Activated CD8-positive, alpha-beta memory T cell treated with anti-CD3 and anti-CD28 coated beads, Interleukin-2, amount 50 U/mL, for 48 hours (primary cell): ENCODE results near the gene FBXO48.
"Not testable (repeated sequence)": the region's sequence is repeated elsewhere in the genome, so short reads cannot be mapped to it uniquely, and the experiment has no call there.

ENCODE experiments used
- DNase-seq: peaks from one replicate; pipeline ENCODE4 v3.0.0-alpha.2; 2020

The FBXO48 gene

DNA sequence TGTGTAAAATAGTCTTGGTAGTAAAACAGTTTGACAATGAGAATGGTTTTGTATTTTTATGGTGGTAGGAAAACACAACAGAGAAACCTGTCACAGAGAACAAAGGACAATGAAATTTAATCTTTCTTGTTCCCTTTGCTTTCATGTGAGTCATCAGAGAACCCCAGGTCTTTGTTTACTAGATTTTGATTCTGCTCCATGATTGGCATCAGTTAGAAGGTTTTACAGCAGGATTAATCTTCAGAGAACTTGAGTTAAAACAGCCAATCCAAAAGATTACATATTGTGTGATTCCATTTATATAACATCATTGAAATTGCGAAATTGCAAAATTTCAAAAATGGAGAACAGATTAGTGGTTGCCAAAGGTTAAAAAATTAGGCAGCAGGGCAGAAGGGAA is 2.8 kb upstream of the FBXO48 start:
- no peak for DNase-seq

DNA sequence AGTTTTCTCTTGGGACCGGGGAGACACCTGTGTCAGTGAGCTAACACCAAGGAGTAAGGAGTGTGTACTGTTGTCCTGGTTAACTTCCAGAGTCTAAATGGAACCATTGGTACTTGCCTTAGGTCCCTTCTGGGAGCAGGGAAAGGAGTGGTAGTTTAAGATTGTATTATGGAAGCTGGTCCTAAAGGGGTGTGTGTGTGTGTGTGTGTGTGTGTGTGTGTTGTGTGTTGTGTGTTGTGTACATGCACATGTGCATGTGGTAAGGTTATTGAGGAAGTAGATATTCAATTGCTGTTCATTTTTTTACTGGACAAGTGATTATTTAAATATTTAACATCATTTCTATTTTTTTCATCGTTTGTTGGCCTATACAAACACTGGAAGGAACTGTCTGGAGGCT is 1.7 kb upstream of the FBXO48 start:
- DNase-seq, result no peak

DNA sequence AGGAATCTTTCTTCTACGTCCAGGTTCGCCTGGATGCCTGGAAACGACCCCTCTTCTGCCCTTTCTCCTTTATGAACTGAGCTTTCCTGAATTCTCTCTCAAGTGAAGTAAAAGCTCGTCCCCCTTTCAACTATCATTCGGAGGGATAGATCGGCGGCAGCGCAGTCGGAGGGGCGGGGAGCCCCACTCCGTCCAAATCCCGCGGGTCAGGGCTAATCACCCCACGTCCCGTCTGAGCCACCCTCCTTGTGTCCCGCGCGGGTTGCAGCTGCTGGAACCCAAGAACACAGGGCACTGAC is 367 bp downstream of the FBXO48 start:
- no peak for DNase-seq

DNA sequence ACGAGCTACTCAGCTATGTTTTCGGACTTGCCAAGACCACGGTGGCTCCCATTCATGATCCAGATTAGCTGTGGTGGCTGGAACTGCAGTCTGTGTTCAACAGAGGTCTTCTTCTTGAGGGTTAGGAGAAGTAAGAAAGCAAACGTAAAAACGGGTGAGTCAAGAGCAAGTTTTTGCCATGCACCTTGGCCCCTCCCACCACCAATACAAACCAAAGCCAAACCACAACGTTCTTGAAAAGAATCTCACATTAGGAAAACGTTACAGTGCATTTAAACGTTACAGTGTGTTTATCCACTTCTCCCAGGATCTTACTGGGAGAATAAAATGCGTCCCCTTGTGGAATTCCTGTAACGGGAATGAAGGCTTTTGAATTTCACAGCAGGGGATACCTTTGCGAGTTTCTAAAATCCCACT is 725 bp downstream of the FBXO48 start:
- peak; percentile 59 for DNase-seq

DNA sequence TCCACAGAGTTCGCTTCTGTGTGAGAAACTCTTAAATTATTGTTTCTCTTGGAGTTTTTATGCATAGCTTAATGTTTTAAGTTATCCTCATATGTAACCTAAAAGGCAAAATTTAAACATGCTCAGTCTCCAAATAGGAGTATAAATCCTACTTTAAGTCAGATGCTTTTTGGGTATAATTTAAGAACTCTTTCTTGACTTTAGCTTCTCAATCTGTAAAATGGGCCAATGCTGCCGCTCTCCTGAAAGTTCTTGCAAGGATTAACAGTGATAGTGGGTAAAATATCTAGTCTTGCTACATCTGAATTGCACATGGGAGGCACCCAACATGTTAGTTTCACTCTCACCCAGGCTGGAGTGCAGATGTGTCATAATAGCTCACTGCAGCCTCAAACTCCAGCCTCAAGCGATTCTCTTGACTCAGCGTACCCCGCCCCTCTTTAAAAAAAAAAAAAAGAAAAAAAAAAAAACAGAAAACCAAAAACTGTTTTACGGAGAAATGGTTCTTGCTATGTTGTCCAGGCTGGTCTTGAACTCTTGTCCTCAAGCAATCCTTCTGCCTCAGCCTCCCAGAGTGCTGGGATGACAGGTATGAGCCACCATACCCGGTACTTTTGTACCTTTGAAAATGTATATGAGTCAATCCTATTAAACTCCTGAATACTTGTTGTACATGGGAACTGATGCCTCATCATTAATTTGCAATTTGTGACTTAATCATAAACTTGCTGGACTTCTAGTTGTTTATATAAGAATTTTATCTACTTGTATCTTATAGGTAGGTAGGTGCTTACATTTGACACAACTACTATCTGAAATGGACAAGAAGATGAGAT is 1.8 kb downstream of the FBXO48 start:
- no peak for DNase-seq

DNA sequence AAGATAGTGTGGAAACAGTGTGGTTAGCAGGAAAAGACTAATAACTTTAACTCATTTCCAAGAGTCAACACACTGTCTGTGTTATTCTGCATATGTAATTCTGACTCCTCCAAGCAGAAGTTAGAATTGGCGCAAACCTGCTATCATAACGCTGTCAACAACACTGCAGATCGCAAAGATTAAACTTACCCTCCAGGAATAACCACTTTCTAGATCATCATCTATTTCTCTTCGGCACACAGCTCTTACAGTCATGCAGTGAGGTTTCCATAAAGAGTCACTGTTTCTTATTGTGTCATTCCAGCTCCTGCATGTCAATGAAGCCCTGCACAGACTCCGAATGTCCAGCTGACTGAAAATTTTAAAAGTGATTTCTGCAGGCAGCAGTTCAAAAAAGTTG is 2.4 kb downstream of the FBXO48 start:
- no peak for DNase-seq

DNA sequence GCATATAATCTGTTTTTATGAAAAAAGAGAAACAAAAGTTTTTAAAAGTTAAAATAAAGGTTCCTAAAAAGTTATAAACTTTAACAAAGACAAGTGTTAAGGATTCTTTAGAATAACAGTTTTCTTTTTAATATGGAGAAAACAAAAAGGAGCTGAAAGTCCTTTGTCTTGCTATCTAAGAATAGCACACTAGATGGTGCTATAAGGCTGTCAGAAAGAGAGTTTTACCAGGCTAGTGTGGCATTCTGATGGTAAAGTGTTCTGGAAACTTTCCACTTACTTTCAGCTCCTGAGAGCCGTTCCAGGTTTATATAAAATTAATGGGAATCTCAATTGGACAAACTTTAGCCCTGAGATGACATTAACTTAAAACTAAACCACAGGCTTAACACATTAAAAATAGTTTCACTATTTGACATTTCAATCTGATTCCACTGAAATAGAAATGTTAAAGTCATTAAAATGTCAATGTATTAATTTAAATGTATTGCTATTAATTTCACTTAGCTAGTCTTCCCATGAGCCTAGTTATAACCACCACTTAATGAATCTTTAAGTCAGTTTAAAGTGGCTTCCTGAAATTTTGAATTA is 3.7 kb downstream of the FBXO48 start:
- no peak for DNase-seq

DNA sequence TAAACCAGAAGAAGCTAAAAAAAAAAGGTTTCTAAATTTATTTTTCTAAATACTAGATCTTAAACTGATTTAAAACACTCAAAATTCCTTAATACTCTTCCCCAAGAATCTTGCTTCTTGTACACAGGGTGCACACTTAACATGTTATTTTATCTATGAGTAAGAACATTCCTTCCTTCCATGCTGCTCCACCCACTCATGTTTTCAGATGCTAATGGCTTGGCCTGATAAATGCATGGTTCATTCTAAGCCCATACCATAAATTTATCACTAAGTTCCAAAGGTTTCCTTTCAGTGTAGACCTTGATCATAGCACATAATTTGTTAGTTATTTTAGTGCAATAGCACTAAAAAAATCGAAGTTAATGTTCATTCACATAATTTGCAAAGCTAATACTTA is 8.1 kb downstream of the FBXO48 start:
- no peak for DNase-seq

DNA sequence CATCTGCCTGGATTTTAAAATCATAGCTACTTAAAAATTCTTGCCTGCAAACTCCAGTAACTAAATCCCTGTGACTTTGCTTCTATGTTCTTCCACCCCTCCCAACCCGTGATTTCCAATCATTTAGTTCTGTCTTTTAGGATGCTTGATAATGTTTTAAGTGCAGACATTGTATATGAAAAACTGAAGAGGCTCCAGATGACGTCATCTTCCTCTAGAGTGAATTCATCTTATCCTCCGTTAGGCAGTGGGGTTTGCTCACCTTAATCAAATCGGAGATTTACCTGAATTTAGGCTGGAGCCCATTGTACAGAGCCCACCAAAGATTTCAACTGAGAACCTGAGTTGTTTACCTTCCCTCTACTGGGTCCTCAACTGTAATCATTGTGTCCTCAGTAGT is 10.9 kb downstream of the FBXO48 start:
- DNase-seq, result no peak

DNA sequence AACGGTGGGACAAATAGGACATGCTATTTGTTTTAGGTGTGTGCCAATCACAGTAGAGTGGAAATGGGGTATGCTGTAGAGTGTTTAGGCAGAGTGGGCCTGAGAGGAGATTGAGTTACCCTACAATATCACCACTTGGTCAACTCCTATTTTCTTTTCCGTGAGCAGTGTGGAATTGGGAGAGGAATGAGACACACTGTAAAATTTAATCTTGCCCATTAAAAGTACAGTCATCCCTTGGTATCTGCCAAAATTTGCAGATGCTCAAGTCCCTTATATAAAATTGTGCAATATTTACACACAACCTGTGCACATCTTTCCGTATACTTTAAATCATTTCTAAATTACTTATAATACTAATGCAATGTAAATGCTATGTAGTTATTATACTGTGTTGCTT is 12.4 kb downstream of the FBXO48 start:
- no peak for DNase-seq

DNA sequence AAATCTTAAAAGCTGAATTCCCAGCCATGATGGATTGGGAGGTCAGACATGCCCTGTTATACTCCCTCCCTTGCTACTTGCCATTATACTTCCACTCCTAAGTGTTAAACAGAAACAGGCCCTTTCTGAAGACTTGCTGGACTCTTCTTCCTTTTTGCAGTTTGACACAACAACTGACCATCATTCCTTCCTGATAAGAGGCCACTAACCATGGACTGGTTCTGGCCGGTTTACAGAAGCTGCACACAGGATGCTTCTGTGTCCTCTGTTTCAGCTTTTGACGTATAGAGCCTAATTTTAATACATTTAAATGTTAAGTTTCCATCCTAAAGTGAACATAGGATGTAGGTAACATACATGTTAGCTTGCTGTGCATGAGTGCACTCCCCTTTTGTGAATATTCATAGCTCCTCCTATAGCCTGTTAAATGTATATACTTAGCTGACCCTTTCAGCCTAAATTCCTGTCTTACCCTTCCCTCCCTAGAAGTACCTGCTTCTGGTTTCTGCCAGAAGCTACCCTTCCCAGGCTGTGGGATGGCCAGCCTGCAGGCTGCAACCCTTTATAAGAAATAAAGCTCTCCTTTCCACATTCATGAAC is 13.2 kb downstream of the FBXO48 start:
- DNase-seq, result no peak

DNA sequence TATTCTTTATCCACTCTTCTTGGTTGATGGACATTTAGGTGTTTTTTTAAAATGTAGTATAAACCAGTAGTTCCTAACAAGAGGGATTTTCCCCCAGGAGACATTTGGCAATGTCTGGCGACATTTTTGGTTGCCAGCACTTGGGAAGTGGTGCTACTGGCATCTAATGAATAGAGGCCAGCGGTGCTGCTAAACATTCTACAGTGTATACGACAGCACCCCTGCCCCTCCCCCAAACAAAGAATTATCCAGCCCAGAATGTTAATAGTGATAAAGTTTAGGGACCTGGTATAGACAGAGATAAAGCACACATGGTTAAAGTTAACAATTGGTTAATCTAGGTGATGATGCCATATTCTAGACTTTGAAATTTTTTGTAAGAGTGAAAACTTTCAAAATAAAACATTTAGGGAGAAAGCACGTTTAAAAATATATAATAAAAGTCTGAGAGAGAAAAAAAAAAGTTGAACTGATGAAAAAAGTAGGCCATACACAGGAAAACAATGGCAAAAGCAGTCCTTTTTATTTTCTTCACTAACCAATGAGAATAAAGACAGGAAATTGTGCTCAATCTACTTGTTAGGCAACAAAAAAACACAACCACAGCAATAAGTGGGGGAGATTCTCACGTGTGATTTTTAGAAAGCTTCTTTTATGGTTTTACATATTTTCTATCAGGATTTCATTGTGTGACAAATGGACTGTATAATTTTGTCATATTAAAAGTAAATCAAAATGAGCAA is 14.8 kb downstream of the FBXO48 start:
- no peak for DNase-seq

DNA sequence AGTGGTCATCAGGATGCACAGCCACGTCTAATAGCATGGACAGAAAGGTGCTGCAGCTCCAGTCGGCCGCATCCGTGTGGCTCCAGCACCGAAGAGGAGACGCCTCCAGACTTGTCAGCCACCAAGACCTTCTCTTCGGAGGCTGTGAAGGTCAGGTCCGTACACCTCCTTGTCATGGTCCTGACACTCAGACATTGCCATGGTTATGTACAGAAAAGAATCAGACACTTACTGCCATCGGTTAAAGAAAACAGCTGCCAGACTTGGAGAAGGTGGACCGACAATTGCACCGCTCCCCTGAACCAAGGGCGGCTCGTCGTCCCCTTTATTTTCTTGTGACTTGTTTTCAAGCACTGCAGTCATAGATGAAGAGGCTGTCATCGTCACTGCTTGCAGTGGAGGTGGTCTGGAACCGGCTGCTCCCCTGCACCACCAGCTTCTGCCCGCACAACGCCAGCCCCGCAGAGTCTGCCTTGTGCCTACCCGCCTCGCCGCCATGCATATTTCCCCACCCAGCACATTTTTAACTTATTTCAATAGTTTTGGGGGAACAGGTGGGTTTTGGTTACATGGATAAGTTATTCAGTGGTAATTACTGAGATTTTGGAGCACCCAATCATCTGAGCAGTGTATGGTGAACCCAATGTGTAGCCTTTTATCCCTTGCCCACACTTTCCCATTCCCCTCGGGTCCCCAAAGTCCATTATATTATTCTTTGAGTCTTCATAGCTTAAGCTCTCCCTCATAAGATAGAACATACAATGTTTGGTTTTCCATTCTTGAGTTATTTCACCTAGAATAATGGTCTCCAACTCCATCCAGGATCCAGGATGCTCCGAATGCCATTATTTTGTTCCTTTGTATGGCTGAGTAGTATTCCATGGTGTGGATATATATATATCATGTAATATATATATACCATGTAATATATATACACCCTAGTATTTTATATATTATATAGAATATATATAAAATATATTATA is 18.1 kb downstream of the FBXO48 start:
- DNase-seq, result no peak

DNA sequence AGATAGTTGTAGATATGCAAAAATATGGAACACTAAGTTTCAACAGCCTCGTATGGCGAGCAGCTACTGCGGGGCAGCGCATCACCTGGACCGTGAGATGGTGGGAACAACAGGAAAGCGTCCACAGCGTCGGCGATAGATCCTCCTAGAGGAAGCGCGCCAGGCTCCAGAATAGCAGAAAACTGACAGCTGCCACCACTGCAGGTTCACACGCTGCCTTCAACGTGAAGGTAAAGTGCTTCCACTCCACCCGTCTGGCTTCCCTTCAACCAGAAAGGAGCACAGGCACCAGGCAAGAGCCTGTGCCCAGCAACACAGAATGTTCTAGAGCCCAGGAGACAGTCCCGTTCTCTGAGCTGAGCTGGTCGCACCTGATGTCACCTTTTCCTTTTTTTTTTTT is 20.0 kb downstream of the FBXO48 start:
- no peak for DNase-seq

DNA sequence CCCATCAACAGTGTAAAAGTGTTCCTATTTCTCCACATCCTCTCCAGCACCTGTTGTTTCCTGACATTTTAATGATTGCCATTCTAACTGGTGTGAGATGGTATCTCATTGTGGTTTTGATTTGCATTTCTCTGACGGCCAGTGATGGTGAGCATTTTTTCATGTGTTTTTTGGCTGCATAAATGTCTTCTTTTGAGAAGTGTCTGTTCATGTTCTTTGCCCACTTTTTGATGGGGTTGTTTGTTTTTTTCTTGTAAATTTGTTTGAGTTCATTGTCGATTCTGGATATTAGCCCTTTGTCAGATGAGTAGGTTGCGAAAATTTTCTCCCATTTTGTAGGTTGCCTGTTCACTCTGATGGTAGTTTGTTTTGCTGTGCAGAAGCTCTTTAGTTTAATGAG is 20.7 kb downstream of the FBXO48 start:
- DNase-seq, result not testable (repeated sequence)

DNA sequence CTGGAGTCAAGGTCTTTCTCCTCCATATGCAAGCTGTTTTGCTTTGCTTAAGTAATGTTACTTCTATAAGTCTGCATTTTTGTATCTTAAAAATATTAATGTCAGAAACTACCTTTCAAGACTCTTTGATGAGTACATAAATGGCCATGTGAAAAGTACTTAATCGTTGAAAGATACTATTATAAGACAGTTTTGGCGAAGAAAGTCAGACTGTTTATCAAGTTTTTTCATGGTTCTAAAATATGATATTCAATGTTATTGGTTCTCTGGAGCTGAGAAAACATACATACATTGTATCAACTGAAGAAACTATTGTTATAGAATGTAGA is 25.1 kb downstream of the FBXO48 start:
- DNase-seq, result no peak

DNA sequence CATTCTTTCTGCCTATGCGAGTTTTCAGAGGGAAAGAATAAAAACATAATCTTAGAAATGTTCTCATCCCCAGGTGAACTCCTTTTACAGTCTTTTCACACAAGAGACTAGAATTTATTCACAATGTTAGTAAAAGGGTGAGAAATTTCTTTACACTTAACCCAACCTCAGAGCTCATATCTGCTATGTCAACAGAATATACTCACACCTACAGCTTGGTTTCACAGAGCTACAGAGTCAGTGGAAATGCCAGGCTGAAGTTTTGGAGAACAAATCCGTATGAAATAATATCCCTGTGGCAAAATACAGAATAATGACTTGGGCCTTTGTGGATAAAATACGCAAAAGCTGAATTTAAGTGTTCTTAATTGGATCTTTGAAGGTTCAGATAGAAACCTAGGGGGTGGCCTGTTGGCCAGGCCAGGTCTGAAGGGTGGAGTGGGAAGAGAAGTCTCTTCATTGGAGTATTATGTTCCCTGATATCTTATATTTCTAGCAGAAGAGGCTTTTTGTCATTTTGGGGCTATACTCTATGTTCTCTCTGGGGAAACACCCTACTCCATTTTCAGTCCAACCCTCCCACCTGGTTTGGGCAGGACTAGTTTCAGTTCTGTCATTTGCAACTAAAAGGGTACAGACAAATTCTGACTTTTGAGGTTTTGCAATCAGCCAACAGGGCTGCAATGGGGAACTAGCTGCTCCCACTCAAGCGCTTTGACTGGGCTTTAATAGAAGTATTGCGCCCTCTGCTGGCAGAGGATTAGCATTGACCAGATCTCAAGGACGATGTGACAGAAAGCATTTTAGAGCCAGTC is 25.7 kb downstream of the FBXO48 start:
- peak; percentile 89 for DNase-seq

DNA sequence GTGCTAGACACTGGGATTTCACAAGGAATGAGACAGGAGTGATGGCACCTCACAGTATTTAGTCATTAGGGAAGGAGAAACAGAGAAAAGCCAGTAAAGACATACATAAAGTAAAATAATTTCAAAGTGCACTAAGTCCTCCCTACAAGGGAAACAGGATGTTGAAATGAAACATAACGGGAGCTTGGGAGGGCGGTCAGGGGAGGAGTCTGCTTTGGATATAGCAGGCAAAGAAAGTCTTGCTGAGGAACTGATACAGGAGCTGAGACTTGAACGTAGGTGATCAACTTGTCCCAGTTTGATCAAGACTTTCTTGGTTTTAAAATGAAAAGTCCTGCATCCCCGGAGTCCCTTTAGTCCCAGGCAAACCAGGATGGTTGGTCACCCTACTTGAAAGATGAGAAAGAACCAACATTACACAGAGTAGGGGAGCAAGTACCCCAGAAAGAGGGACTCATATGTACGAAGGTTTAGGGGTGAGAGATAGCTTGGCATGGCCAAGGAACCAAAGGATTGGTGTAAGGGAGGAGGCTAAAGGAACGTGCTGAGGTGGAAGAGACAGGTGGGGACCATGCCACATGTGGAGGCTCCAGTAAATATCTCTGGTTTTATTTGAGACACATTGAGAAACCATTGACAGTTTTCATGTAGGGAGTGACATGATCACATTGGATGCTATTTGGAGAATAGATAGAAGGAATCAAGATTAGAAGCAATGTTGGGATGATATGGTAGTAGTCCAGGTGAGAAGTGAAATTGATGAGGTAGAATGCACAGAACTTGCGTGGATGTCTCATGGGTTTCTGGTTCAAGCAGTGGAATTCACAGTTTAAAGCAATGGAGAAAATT is 28.4 kb downstream of the FBXO48 start:
- DNase-seq, result no peak

DNA sequence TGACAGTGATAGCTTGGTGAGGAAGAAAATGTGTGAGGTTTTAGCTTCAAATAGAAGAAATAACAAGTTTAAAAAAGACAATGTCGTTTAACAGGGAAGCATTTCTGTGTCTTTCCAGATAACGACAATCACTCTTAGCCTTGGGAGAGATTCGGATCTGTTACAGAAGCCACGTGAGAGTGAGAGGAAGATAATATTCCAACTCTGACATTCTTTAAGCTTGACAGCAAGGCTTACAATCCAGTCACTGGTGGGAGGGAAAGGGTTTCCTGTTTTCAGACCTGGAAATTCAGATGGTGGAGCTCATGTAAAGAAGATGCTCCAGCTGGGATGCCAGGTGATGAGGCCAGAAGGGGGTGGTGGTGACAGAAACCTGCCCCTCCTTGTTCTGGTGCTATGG is 30.8 kb downstream of the FBXO48 start:
- DNase-seq, result no peak

DNA sequence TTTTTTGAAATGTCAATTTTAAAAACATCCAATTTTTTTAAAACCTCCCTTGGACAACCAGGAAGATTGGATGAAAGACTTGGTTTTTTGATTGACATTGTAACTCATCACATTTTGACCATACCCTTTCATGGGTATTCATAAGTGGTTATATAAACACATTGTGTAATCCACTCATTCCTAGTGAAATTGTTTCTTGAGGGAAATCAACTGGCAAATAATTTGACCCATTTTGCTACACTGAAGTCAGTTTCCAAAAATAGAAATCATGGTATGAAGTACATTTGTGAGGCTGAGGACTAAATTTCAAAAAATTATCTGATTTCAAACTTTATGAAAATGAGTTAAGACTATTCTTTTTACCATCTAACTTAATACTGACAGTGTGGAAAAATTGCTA is 31.5 kb downstream of the FBXO48 start:
- no peak for DNase-seq

DNA sequence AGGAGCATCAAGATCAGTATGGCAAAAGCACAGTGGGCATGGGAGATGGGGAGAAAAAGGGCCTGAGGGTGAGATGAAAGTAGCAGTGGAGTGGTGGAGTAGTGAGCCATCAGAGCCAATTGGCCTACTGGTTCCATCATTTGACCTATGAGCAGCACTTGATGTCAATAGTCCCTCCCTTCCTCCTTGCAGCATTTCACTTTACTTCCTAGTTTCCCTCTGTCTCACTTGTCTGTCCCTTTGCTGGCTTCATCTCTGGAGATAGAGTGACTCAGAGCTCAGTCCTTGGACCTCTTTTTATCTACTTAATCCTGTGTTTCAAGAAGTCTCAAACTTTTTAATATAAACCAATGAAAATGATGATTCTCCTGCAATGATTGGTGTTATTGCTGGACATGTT is 32.1 kb downstream of the FBXO48 start:
- DNase-seq, result no peak
